Activated T-helper 1 cell treated with anti-CD3 and anti-CD28 coated beads, Interleukin-12 subunit alpha, Interleukin-12 subunit beta, Interleukin-2, Interleukin-4 antibody, amounts not matched to agents 30 ng/mL and 10 ng/mL and 1 ng/mL, durations not matched to agents 14 hours and 24 hours and 36 hours (primary cell): Measurements from ENCODE around the gene PNLIPRP1. TPM values are rescaled to one million over a fixed set of nuclear protein-coding genes. Genes with fewer than 3 reads are reported as not detected.

Source experiments
- DNase-seq: peaks from one replicate; pipeline ENCODE4 v3.0.0; 2021; ENCODE audit warnings: low spot score
- H3K27ac Mint-ChIP-seq: one replicate; pipeline ENCODE4 v1.8.0; 2021; ENCODE audit warnings: mild to moderate bottlenecking, mixed read lengths
- H3K27me3 Mint-ChIP-seq: one replicate; pipeline ENCODE4 v1.8.0; 2022; ENCODE audit warnings: mild to moderate bottlenecking, moderate library complexity, mixed read lengths; ENCODE audit not compliant: insufficient read depth
- H3K36me3 Mint-ChIP-seq: one replicate; pipeline ENCODE4 v1.8.0; 2021; ENCODE audit warnings: low read depth, mixed read lengths
- H3K4me1 Mint-ChIP-seq: one replicate; pipeline ENCODE4 v1.8.0; 2021; ENCODE audit warnings: low read depth, mixed read lengths
- H3K4me3 Mint-ChIP-seq: one replicate; pipeline ENCODE4 v1.8.0; 2021; ENCODE audit warnings: mild to moderate bottlenecking, moderate library complexity, mixed read lengths
- H3K9me3 Mint-ChIP-seq: one replicate; pipeline ENCODE4 v1.8.0; 2021; ENCODE audit warnings: mixed read lengths
- intact Hi-C: fragments of 100-400 bp; cut with micrococcal nuclease; formaldehyde crosslinking; loops from one replicate; pipeline ENCODE4 v1.15.1; 2024
- total RNA-seq: library from RNA; stranded (reverse); gene quantifications from 2 replicates; pipeline ENCODE4 v1.2.3, GENCODE V29; 2022

Gene PNLIPRP1
- total RNA-seq, 1 donor from 2014 or later = not detected

DNA sequence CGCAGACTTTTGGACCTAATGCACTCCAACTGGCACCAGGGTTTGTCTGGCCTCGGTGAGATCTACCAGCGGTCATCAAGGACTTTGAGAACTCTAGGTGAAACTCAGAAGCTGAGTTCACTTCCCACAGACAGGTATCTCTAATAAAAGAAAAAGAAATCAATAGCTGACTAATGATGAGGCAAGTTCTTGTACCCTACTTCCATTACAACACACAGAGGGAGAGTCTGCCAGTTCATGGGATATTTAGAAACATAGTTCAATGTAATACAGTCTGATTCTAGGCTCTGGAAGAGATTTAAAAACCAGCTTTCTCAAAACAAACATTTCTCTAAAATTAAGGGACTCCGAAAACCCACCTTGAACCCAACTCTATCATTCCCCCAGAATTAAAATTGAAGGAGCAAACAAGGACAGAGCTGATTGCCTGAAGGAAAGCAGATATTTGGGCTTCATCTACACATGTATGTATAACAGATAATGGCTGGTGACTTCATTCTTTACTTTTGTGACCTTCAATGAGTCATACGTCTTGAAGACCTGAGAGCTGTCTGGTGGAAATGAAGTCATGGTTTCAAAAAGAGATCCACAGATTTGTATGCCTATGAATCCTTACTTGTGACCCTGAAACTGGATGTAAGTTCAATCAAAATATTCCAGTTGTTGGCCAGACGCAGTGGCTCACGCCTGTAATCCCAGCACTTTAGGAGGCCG is 2.7 kb upstream of the PNLIPRP1 start:
- Mint-ChIP-seq H3K36me3 (no peaks in the 10 kb centered on the region), H3K9me3 (no peaks in the 10 kb centered on the region), H3K4me3 (no peak overlapping the region), H3K27ac (no peak overlapping the region), H3K4me1 (no peaks in the 10 kb centered on the region), H3K27me3 (no peaks in the 10 kb centered on the region)
- no peak for DNase-seq
- intact Hi-C loops = no loop called here

- DNase-seq = no peak
- Mint-ChIP-seq H3K9me3 (no peaks in the 10 kb centered on the region), H3K27me3 (no peaks in the 10 kb centered on the region), H3K36me3 (no peaks in the 10 kb centered on the region), H3K4me3 (no peak overlapping the region), H3K4me1 (no peaks in the 10 kb centered on the region), H3K27ac (no peak overlapping the region)
- intact Hi-C loops = no loop called here
Measured at GRCh38 chr10:116588995-116589394, 1.8 kb upstream of the PNLIPRP1 start.

GRCh38 chr10:116589926-116590325 is 833 bp upstream of the PNLIPRP1 start:
- no peaks in the 10 kb centered on the region for H3K4me1 Mint-ChIP-seq
- no peak for DNase-seq
- H3K36me3 Mint-ChIP-seq = no peaks in the 10 kb centered on the region
- H3K4me3 Mint-ChIP-seq = no peak overlapping the region
- no peaks in the 10 kb centered on the region for H3K9me3 Mint-ChIP-seq
- no peak overlapping the region for H3K27ac Mint-ChIP-seq
- no peaks in the 10 kb centered on the region for H3K27me3 Mint-ChIP-seq
- intact Hi-C loops = no loop called here

DNA sequence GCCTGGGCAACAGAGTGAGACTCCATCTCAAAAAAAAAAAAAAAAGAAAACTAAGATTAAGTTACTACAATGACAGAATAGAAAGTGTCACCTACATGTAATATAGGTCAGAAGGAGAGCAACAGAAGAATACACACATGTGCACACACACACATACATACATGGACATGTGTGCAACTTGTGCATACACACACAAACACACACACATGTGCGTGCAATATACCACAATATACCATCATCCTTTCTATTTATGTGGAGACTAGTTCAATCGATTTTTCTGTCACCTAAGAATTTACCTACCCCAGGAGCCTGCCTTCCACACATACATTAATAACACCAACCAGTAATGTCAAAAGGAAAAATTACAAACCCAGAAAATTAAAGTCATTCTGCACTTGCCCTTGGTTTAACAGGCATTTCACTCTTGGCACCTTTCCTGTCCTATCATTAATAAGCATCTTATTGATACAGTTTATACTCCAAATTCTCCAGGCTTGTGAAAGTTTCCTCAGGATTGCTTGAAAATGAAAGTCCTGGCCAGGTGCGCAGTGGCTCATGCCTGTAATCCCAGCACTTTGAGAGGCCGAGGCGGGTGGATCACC is 2.5 kb downstream of the PNLIPRP1 start:
- Mint-ChIP-seq H3K4me1 (no peaks in the 10 kb centered on the region), H3K4me3 (no peak overlapping the region), H3K27ac (no peak overlapping the region), H3K36me3 (no peaks in the 10 kb centered on the region), H3K27me3 (no peaks in the 10 kb centered on the region), H3K9me3 (no peaks in the 10 kb centered on the region)
- DNase-seq = no peak
- intact Hi-C loops = no loop called here

DNA sequence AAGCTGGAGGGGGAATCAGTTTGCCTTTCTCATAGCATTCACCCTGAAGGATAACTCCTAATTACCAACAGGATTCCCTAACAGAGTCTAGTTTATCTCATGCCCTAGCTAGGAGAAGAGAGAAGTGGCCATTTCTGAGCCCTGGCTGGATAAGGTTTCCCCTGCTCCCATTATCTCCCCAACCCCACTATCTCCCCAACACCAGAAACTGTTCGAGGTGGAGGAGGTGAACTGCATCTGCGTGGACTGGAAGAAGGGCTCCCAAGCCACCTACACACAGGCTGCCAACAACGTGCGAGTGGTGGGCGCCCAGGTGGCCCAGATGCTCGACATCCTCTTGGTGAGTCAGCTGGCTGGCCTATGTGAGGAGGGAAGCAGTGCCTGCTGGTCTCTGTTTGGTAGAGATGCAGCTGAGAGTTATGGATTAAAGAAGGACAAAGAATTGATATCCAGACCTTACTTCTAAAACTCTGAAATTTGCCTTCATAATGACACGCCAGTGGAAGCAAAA is 3.8 kb downstream of the PNLIPRP1 start:
- H3K4me1 Mint-ChIP-seq = no peaks in the 10 kb centered on the region
- no peak overlapping the region for H3K27ac Mint-ChIP-seq
- H3K4me3 Mint-ChIP-seq = no peak overlapping the region
- H3K27me3 Mint-ChIP-seq = no peaks in the 10 kb centered on the region
- intact Hi-C loops = no loop called here
- H3K36me3 Mint-ChIP-seq = no peaks in the 10 kb centered on the region
- H3K9me3 Mint-ChIP-seq = no peaks in the 10 kb centered on the region
- no peak for DNase-seq

- H3K4me3 Mint-ChIP-seq = no peak overlapping the region
- no peaks in the 10 kb centered on the region for H3K27me3 Mint-ChIP-seq
- no peaks in the 10 kb centered on the region for H3K4me1 Mint-ChIP-seq
- intact Hi-C loops = no loop called here
- no peak for DNase-seq
- no peak overlapping the region for H3K27ac Mint-ChIP-seq
- H3K36me3 Mint-ChIP-seq = no peaks in the 10 kb centered on the region
- H3K9me3 Mint-ChIP-seq = no peaks in the 10 kb centered on the region
Measured at GRCh38 chr10:116596062-116596461, 5.3 kb downstream of the PNLIPRP1 start.

DNA sequence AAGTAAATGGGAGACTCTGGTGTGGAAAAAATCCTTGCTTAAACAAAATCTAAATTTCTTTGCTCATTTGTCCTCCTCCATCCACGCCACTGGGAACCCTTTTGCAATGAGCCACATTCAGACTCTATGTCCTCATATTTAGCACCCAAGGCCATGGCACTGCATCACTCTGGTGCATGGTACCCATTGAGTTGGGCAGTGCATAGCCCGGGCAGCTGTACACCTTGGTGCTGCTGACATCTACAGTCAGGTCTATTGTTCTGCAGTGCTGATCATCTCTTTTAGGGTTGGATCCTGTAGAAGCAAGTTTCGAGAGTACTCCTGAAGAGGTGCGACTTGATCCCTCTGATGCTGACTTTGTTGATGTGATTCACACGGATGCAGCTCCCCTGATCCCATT is 6.8 kb downstream of the PNLIPRP1 start:
- no peak overlapping the region for H3K4me3 Mint-ChIP-seq
- H3K9me3 Mint-ChIP-seq = no peaks in the 10 kb centered on the region
- H3K4me1 Mint-ChIP-seq = no peaks in the 10 kb centered on the region
- H3K27me3 Mint-ChIP-seq = no peaks in the 10 kb centered on the region
- no peak for DNase-seq
- intact Hi-C loops = no loop called here
- H3K27ac Mint-ChIP-seq = no peak overlapping the region
- H3K36me3 Mint-ChIP-seq = no peaks in the 10 kb centered on the region

- no peaks in the 10 kb centered on the region for H3K36me3 Mint-ChIP-seq
- H3K9me3 Mint-ChIP-seq = no peaks in the 10 kb centered on the region
- intact Hi-C loops = no loop called here
- H3K27ac Mint-ChIP-seq = no peak overlapping the region
- no peaks in the 10 kb centered on the region for H3K27me3 Mint-ChIP-seq
- H3K4me3 Mint-ChIP-seq = no peak overlapping the region
- no peak for DNase-seq
- H3K4me1 Mint-ChIP-seq = no peaks in the 10 kb centered on the region
Measured at GRCh38 chr10:116598329-116598728, 7.6 kb downstream of the PNLIPRP1 start.

GRCh38 chr10:116599991-116600390 is 9.2 kb downstream of the PNLIPRP1 start:
- intact Hi-C loops = no loop called here
- Mint-ChIP-seq H3K9me3 (no peaks in the 10 kb centered on the region), H3K36me3 (no peaks in the 10 kb centered on the region), H3K4me3 (no peak overlapping the region), H3K27ac (no peak overlapping the region), H3K4me1 (no peaks in the 10 kb centered on the region), H3K27me3 (no peaks in the 10 kb centered on the region)
- DNase-seq = no peak

- no peak for DNase-seq
- Mint-ChIP-seq H3K4me3 (no peak overlapping the region), H3K9me3 (no peaks in the 10 kb centered on the region), H3K4me1 (no peaks in the 10 kb centered on the region), H3K27ac (no peak overlapping the region), H3K27me3 (no peaks in the 10 kb centered on the region), H3K36me3 (no peaks in the 10 kb centered on the region)
- intact Hi-C loops = no loop called here
Measured at GRCh38 chr10:116602648-116603400, 12.1 kb downstream of the PNLIPRP1 start.

DNA sequence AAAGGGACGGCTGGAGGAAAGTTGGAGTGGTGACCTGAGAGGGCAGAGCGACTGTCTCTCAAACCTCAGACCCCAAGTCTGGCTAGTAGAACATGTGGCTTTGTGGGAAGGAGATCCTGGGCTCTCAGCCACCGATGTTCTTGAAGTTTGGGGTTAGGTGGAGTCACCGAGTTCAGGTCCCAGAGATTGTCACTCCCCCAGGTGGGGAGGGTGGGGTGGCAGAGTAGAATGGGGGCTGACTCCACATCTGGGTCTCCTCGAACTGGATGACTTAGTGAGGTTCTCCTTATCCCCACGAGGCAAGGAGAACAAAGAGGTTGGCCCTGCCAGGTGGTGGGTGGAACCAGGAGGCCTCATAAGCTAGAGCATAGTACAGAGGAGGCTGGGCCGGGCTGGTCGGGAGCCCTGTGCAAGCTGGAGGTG is 15.3 kb downstream of the PNLIPRP1 start:
- Mint-ChIP-seq H3K9me3 (no peaks in the 10 kb centered on the region), H3K4me3 (no peak overlapping the region), H3K27ac (no peak overlapping the region), H3K4me1 (no peaks in the 10 kb centered on the region), H3K27me3 (no peaks in the 10 kb centered on the region), H3K36me3 (no peaks in the 10 kb centered on the region)
- intact Hi-C loops = no loop called here
- DNase-seq = no peak

GRCh38 chr10:116607336-116607735 is 16.6 kb downstream of the PNLIPRP1 start:
- H3K27ac Mint-ChIP-seq = no peak overlapping the region
- H3K4me1 Mint-ChIP-seq = no peaks in the 10 kb centered on the region
- DNase-seq = no peak
- intact Hi-C loops = no loop called here
- H3K27me3 Mint-ChIP-seq = no peaks in the 10 kb centered on the region
- no peaks in the 10 kb centered on the region for H3K36me3 Mint-ChIP-seq
- no peaks in the 10 kb centered on the region for H3K9me3 Mint-ChIP-seq
- no peak overlapping the region for H3K4me3 Mint-ChIP-seq
